Muscle layer of colon (tissue), 2 donors: ENCODE results near the gene PIK3R4.

Source experiments
- H3K27ac ChIP-seq: one replicate; pipeline ENCODE4 v1.7.0; 2013; ENCODE audit warnings: low read depth, mild to moderate bottlenecking, low read length, moderate library complexity
- H3K27me3 ChIP-seq, 2 donors: one replicate each; pipeline ENCODE4 v1.7.0; 2013; ENCODE audit warnings: low read length in 2 of 2, mild to moderate bottlenecking in 2 of 2; ENCODE audit not compliant: insufficient read depth in 2 of 2, control insufficient read depth in 1 of 2
- H3K36me3 ChIP-seq: one replicate; pipeline ENCODE4 v1.7.0; 2013; ENCODE audit warnings: mild to moderate bottlenecking, low read length; ENCODE audit not compliant: insufficient read depth
- H3K4me1 ChIP-seq: one replicate; pipeline ENCODE4 v1.7.0; 2013; ENCODE audit warnings: mild to moderate bottlenecking, low read length; ENCODE audit not compliant: insufficient read depth
- H3K4me3 ChIP-seq, 2 donors: one replicate each; pipeline ENCODE4 v1.7.0; 2013; ENCODE audit warnings: low read length in 2 of 2, low read depth in 1 of 2, mild to moderate bottlenecking in 1 of 2, moderate library complexity in 1 of 2
- H3K9ac ChIP-seq: one replicate; pipeline ENCODE4 v1.7.0; 2013; ENCODE audit warnings: low read length
- H3K9me3 ChIP-seq: one replicate; pipeline ENCODE4 v1.7.0; 2013; ENCODE audit warnings: mild to moderate bottlenecking, low read length
- donor health status: abdominal sarcoma.
- donor health status: Adenocarcinoma of cecum.

The PIK3R4 gene

DNA sequence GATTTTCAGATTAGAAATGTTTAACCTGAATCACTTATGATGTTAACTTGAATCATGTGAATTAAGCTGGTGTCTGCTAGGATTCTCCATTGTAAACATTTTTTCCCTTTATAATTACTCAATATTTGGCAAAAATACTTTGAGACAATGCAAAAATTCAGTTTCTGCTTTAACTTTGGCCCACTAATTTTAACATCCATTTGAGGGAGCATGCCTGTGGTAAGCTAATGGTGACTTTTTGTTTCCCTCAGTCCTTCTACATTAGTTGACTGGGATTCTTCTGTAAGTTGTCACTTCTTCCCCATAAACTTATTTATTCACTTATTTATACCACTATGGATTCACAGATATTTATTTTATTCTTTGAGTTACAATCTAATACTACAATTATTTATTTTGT lies 59.3 kb downstream of the PIK3R4 start:
- H3K9me3 ChIP-seq = no peaks in the 10 kb centered on the region
- no peak overlapping the region for H3K27ac ChIP-seq
- H3K4me3 ChIP-seq = no peak overlapping the region
- no peak overlapping the region for H3K9ac ChIP-seq
- H3K4me1 ChIP-seq = no peaks in the 10 kb centered on the region
- no peaks in the 10 kb centered on the region for H3K27me3 ChIP-seq
- peaks cover 29% of the 10 kb centered on the region for H3K36me3 ChIP-seq

DNA sequence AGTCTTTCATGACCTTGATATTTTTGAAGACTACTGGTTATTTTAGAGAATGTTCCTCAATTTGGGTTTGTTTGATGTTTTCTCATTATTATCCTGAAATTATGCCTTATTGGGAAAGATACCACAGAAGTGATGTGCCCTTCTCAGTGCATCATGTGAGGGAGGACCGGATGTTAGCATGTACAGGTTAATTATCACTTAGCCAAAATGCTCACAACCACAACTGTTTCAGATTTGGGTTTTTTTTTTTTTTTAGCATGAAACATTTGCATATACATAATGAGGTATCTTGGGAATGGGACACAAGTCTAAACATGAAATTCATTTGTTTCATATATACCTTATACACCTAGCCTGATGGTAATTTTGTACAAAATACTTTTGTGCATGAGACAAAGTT lies 59.8 kb downstream of the PIK3R4 start:
- H3K9ac ChIP-seq = no peak overlapping the region
- no peak overlapping the region for H3K27ac ChIP-seq
- H3K36me3 ChIP-seq = peaks cover 33% of the 10 kb centered on the region
- H3K4me1 ChIP-seq = no peaks in the 10 kb centered on the region
- no peaks in the 10 kb centered on the region for H3K9me3 ChIP-seq
- no peaks in the 10 kb centered on the region for H3K27me3 ChIP-seq
- H3K4me3 ChIP-seq = no peak overlapping the region

DNA sequence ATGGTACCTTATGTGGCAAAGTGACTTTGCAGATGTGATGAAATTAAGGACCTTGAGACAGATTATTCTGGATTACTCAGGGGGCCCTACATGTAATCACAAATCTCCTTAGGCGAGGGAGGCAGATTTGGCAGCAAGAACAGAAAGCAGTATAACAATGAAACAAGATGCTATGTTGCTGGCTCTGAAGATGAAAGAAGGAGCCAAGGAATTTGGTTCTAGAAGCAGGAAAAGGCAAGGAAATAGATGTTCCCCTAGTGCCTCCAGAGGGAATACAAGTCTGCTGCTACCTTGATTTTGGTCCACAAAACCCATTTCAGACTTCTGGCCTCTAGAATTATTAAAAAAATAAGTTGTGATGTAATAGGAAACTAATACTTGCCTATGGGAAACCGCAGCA lies 64.5 kb downstream of the PIK3R4 start:
- no peak overlapping the region for H3K9ac ChIP-seq
- no peaks in the 10 kb centered on the region for H3K27me3 ChIP-seq
- peaks cover 32% of the 10 kb centered on the region for H3K36me3 ChIP-seq
- no peak overlapping the region for H3K27ac ChIP-seq
- no peaks in the 10 kb centered on the region for H3K4me1 ChIP-seq
- H3K4me3 ChIP-seq = no peak overlapping the region
- H3K9me3 ChIP-seq = no peaks in the 10 kb centered on the region

DNA sequence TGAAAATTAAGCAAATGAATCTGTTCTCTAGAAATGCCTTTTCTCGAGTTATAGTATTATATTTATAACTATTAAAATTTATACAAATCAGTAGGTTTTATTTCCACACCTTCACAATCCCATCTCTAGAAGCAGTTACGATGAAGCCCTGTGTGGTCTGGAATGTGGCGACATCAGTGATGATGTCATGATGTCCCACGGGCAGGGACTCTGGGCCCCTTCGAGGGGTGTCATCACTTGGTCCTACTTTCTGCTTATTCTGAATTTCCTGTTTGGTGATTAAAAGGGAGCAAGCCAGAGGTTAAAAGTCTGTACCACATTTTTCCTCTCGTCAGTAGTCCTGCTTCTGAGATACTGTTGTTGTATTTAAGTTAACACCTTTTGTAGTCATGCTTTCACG lies 67.4 kb downstream of the PIK3R4 start:
- Histone ChIP-seq H3K27me3 (no peaks in the 10 kb centered on the region), H3K9ac (no peak overlapping the region), H3K36me3 (peaks cover 30% of the 10 kb centered on the region), H3K9me3 (no peaks in the 10 kb centered on the region), H3K27ac (no peak overlapping the region), H3K4me1 (no peaks in the 10 kb centered on the region), H3K4me3 (no peak overlapping the region)

DNA sequence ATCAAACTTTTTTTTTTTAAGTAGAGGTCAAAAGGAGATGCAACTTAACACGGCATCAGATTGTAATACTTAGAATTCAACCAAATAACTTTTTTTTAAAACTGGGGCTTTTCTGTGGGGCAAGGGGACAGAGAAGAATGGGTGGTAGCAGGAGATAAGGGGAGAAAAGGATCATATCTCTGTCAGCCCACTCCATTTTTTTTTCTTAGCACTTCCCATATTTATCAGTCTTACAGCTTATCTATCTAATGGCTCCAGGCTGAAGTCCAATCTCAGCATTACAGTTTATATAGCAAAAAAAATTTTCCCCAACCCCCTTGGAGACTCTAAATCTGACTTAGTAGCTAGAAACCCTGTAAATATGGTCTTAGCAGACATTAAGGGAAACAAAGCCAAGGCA lies 69.3 kb downstream of the PIK3R4 start:
- no peak overlapping the region for H3K27ac ChIP-seq
- no peaks in the 10 kb centered on the region for H3K9me3 ChIP-seq
- H3K36me3 ChIP-seq = peaks cover 15% of the 10 kb centered on the region
- no peaks in the 10 kb centered on the region for H3K27me3 ChIP-seq
- H3K4me1 ChIP-seq = no peaks in the 10 kb centered on the region
- H3K4me3 ChIP-seq = no peak overlapping the region
- H3K9ac ChIP-seq = no peak overlapping the region

DNA sequence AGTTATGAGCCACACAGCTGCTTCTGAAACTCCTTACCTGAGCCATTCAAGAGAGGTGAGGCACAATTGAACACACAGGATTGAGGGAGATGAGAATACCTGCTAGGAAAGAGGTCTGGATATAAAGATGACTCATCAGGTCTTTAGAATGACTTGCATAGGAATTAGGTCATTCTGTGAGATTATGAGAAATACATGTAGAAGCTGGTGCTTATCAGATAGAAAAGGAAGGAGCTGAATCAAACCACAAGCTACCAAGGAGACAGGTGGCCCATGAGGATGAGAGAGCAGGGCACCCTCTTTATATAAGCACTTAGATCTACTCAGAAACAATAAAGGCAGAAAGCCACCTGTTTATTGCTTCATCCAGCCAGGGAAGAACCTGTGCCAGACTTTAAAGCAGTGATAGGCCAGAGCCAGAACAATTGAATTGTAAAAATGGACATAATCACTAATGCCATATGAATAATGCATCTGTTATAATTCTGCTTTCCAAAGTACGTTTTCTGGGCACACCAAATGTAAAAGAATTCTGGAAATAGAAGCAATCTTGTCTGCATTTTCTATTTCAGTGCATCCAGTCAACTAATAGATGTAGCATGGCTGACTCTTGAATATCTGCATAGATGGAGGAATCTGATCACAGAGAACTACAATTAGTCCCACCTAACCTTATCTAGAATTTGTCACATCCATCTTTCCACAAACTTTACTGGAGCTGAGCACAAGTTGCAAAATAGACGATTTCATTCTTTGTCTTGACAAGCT lies 74.9 kb downstream of the PIK3R4 start:
- peaks cover 9% of the 10 kb centered on the region for H3K36me3 ChIP-seq
- no peak overlapping the region for H3K27ac ChIP-seq
- no peaks in the 10 kb centered on the region for H3K9me3 ChIP-seq
- H3K9ac ChIP-seq = no peak overlapping the region
- H3K4me3 ChIP-seq = no peak overlapping the region
- no peaks in the 10 kb centered on the region for H3K4me1 ChIP-seq
- no peaks in the 10 kb centered on the region for H3K27me3 ChIP-seq

DNA sequence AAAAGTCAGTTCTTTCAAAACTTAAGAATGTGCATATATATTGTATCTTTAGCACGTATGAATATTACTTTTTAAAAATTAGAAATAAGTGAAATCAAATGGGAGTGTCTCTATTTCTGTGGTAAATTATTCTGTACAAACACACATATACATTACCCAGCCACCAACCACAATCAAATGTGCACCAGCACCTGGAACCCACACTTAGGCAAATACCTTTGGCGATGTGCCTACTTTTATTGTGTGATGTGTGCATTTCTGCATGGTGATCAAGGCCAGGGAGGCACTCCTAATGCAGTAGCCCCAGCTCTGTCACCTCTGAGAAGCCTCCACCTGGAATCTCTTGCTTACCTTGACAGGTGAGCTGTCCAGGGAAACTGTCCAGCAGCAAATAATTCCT lies 76.9 kb downstream of the PIK3R4 start:
- Histone ChIP-seq H3K27me3 (no peaks in the 10 kb centered on the region), H3K36me3 (peaks cover 9% of the 10 kb centered on the region), H3K9ac (no peak overlapping the region), H3K27ac (no peak overlapping the region), H3K4me1 (no peaks in the 10 kb centered on the region), H3K9me3 (no peaks in the 10 kb centered on the region), H3K4me3 (no peak overlapping the region)

DNA sequence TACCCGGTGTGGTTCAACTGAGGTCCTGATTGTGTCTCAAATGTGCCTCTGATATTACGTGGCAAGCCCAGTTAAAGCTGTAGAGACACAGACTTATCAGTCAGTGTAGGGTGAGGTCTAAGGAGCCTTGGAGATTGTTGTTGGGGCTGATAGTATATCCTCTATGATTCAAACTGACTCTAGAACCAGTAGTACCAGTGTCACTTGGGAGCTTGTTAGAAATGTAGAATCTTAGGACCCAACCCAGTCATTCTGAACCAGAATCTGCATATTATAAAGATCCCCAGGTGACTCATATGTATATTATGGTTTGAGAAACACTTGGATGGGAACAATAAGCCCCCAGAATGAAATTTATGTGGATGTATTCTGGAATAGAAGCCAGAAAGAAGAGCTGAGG lies 83.5 kb downstream of the PIK3R4 start:
- no peaks in the 10 kb centered on the region for H3K27me3 ChIP-seq
- no peaks in the 10 kb centered on the region for H3K36me3 ChIP-seq
- peaks cover 46% of the 10 kb centered on the region for H3K4me1 ChIP-seq
- H3K4me3 ChIP-seq = no peak overlapping the region
- no peaks in the 10 kb centered on the region for H3K9me3 ChIP-seq
- no peak overlapping the region for H3K27ac ChIP-seq
- no peak overlapping the region for H3K9ac ChIP-seq

DNA sequence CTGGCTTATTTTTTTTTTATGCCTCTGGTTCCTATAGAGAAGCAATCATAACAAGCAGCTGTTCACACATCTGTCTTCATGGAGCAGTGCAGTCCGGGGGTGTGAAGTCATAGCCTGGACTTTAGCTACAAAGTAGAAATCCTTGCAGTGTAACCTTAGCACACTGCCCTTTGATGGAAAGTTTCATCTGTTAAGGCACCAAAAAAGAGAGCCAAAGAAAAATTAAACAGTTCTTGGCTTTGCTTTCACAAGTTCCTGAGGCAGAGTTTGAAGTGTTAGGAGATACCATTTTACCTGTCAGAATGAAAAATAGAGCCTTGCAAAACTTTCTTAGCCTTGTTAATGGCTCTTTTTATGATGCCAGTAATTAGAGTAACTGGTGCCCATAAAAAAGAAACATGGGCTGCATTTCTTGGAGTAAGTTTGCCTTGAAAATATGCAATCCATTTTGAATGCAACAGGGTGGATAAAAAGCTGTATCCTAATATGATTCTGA lies 84.1 kb downstream of the PIK3R4 start:
- Histone ChIP-seq H3K9ac (no peak overlapping the region), H3K36me3 (no peaks in the 10 kb centered on the region), H3K9me3 (no peaks in the 10 kb centered on the region), H3K4me1 (peaks cover 46% of the 10 kb centered on the region), H3K27ac (no peak overlapping the region), H3K27me3 (no peaks in the 10 kb centered on the region), H3K4me3 (no peak overlapping the region)

DNA sequence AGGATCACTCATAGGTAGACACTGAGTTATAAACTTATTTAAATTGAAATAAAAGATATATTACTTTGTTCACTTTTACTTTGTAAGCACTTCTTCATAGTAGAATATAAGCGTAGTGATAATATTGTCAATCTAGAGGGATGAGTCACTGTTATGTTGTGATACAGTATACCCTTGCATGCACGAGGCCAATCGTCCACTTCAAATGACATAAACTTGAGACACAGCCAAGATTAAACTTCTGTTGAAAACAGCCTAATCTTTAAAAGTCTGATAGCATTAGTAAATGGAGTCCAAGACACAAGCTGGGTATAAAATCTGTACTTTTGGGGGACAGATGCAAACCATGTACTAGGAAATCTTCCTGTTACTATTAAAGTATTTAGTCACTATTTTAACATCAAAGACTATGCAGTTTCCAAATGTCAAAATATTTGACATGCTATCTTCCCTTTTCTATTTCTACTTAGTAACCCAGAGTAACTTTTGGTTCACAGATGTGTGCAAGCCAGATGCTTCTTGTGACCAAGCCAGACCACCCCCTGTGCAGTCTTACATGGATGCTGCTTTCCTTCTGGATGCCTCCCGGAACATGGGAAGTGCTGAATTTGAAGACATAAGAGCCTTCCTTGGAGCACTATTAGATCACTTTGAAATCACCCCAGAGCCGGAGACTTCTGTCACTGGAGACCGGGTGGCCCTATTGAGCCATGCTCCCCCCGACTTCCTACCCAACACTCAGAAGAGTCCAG lies 85.3 kb downstream of the PIK3R4 start:
- Histone ChIP-seq H3K4me3 (no peak overlapping the region), H3K27ac (no peak overlapping the region), H3K4me1 (peaks cover 46% of the 10 kb centered on the region), H3K9ac (no peak overlapping the region), H3K36me3 (no peaks in the 10 kb centered on the region), H3K9me3 (no peaks in the 10 kb centered on the region), H3K27me3 (no peaks in the 10 kb centered on the region)

DNA sequence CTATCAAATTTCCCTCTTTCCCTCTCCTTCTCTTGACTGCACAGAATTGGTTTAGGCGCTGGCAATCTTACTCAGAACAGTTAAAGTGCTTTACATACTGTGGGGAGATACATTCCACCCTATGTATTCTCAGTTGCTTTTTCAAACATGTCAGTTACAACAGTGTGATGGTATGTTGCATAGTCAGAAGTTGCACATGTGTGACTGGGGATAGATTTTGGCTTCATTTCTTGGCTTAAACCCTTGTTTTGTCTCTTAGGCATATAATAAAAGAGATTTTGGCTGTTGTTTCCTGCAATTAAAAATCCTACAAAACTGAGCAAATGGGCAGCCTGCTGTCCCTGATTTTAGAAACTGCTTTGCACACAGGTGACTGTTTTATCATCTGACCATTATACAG lies 86.7 kb downstream of the PIK3R4 start:
- H3K36me3 ChIP-seq = no peaks in the 10 kb centered on the region
- peaks cover 46% of the 10 kb centered on the region for H3K4me1 ChIP-seq
- H3K9me3 ChIP-seq = no peaks in the 10 kb centered on the region
- H3K4me3 ChIP-seq = no peak overlapping the region
- no peaks in the 10 kb centered on the region for H3K27me3 ChIP-seq
- H3K9ac ChIP-seq = no peak overlapping the region
- no peak overlapping the region for H3K27ac ChIP-seq
